ENCODE results near the gene SRF.
A peak's percentile ranks its signal among the peaks of the same experiment; 100 is the strongest.

Gene SRF

DNA sequence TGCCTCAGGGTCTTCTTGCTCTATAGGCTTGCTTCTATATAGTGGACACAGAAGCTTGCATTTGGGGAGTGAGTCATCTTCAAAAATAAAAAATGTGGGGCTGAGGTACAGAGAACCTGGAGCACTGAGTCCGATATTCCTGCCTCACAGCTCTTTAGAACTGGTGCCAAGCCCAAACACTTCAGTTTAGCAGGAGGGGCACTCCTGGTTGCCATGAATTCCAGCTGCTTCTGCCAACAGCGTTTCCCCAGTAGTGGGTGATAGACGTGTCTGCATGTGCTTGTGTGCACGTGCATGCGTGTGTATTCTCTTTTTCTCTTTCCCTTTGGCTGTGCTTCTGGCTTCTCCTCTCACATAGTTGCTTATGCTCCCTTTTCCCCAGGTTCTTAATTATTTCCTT, 46.3 kb downstream of the SRF start:
- DNase-seq (ENCODE audit: low spot score): no peak

GRCh38 chr6:43219119-43219518, 48.0 kb downstream of the SRF start:
- DNase-seq (ENCODE audit: low spot score): no peak

GRCh38 chr6:43219814-43220213, 48.7 kb downstream of the SRF start:
- no peak for DNase-seq (ENCODE audit: low spot score)

GRCh38 chr6:43220439-43220951, 49.4 kb downstream of the SRF start:
- DNase-seq (ENCODE audit: low spot score): no peak

- no peak for DNase-seq (ENCODE audit: low spot score)
Measured at GRCh38 chr6:43221046-43221972, 50.2 kb downstream of the SRF start.

DNA sequence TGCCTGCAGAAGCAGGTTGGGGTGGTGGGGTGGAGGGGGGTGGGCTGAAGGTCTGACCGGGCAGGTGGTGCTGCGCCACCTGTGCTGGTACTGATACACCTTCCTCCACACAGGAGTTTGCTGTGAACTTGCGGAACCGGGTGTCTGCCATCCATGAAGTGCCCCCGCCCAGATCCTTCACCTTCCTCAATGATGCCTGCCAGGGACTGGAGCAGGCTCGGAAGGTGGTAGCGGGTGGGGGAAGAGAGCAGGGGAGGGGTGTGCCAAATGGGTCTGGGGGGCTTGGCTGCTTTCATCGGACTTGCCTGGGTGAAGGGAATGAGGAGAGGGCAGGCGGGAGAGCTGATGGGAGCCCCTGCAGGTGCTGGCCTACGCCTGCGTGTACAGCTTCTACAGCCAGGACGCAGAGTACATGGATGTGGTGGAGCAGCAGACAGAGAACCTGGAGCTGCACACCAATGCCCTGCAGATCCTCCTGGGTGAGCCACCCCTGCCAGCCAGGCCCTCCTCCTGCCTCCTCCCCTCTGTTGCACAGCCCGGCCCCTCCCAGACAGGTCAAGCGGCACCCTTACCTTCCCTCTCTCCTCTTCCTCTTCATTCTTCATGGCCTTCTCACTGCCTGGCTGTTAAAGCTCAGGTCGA, 51.5 kb downstream of the SRF start:
- no peak for DNase-seq (ENCODE audit: low spot score)

- DNase-seq (ENCODE audit: low spot score): no peak
Measured at GRCh38 chr6:43223175-43223574, 52.1 kb downstream of the SRF start.

GRCh38 chr6:43226192-43226851, 55.3 kb downstream of the SRF start:
- DNase-seq (ENCODE audit: low spot score): no peak

DNA sequence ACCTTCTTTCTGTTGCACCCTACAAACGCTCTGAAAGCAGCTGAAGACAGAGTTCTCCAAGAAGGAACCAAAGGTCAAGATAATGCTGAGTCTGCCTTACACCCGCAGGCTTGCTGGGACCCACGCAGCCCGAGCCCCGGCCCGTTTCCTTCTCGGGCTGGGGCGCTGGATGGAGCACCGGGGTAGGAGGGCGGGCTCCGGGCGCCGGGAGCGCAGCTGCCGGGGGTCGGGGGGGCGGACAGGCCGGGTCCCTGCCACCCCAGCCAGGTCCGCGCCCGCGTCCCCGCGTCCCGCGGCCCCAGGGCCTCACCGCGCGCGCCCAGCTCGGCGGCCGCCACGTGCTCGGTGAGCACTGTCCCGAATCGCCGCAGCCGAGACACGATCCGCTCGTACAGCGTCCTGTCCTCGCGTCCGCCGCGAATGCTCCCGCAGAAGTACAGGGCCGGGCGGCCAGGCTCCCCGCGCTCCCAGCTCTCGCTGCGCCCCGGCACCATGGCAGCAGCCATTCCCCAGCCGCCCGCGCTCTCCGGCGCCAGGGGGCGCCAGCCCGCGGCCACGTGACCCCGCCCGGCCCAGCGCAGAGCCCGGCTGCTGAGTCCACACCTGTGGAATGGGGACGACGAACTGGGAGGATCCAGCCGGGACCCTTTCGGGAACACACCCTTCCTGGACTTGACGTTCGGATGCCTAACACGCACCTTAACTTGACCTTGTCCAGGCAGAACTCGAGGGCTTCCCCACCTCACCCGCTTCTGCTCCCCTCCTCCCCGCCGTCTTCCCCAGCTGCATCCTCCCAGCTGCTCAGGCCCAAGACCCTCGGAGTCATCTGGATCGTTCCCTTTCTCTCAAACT, 58.1 kb downstream of the SRF start, which contains the start of gene DNPH1:
Gene DNPH1 (minus strand): TSS at position 531 of the 852 bp plus-strand sequence. CDS start 25 bp downstream, at position 506.
- peak; percentile 80 for DNase-seq (ENCODE audit: low spot score)

GRCh38 chr6:43229803-43230620, 58.9 kb downstream of the SRF start:
- DNase-seq (ENCODE audit: low spot score): no peak

- DNase-seq (ENCODE audit: low spot score): no peak
Measured at GRCh38 chr6:43231053-43231452, 60.0 kb downstream of the SRF start.
